OCI-LY3 (cell line): ENCODE measurements around the gene DR1.

ENCODE experiments used
- H2AFZ ChIP-seq: fragments of 200-600, 300-600 bp; shearing (Covaris generic); 2 replicates; pipeline ENCODE4 v1.6.0; 2014; ENCODE audit warnings: antibody characterized with exemption, low read depth, low read length
- H3K27ac ChIP-seq: fragments of 200-600, 300-600 bp; sonication (generic); 2 replicates; pipeline ENCODE4 v1.5.1; 2014; ENCODE audit warnings: mild to moderate bottlenecking, low read length, moderate library complexity, mixed read lengths
- H3K27me3 ChIP-seq: fragments of 200-600, 300-600 bp; sonication (generic); 2 replicates; pipeline ENCODE4 v1.6.1; 2014; ENCODE audit warnings: low read depth, low read length, mixed read lengths
- H3K36me3 ChIP-seq: fragments of 200-600, 300-600 bp; sonication (generic); replicated peaks from 2 replicates; pipeline ENCODE3; 2014; ENCODE audit warnings: low read depth, low read length, mixed read lengths
- H3K4me1 ChIP-seq: fragments of 300-600, 200-600 bp; sonication (generic); 2 replicates; pipeline ENCODE4 v1.6.1; 2014; ENCODE audit warnings: low read length, mixed read lengths
- H3K4me2 ChIP-seq: fragments of 200-600, 300-600 bp; sonication (generic); 2 replicates; pipeline ENCODE4 v1.6.1; 2014; ENCODE audit warnings: low read length, mixed read lengths
- H3K4me3 ChIP-seq: fragments of 300-600, 200-600 bp; sonication (generic); 2 replicates; pipeline ENCODE4 v1.5.1; 2014; ENCODE audit warnings: antibody characterized with exemption, mild to moderate bottlenecking, low read length, moderate library complexity
- H3K79me2 ChIP-seq: fragments of 300-600, 200-600 bp; shearing (Covaris generic); 2 replicates; pipeline ENCODE4 v1.6.1; 2014; ENCODE audit warnings: mild to moderate bottlenecking, low read length, mixed read lengths
- H3K9ac ChIP-seq: fragments of 300-600, 200-600 bp; shearing (Covaris generic); 2 replicates; pipeline ENCODE4 v1.6.0; 2014; ENCODE audit warnings: mild to moderate bottlenecking, low read length, moderate library complexity
- H3K9me3 ChIP-seq: fragments of 200-600, 300-600 bp; shearing (Covaris generic); 2 replicates; pipeline ENCODE4 v1.6.1; 2014; ENCODE audit warnings: low read length, mixed read lengths; ENCODE audit not compliant: insufficient read depth
- H4K20me1 ChIP-seq: fragments of 200-600, 300-600 bp; sonication (generic); 2 replicates; pipeline ENCODE4 v1.6.1; 2016; ENCODE audit warnings: low read length, mixed read lengths; ENCODE audit not compliant: insufficient read depth
- CTCF ChIP-seq: fragments of 200-600, 300-600 bp; sonication (generic); IDR thresholded peaks from 2 replicates; pipeline ENCODE4 v1.5.1; 2014; ENCODE audit warnings: antibody characterized with exemption, low read length, low read depth
- EZH2phosphoT487 ChIP-seq: fragments of 200-600 bp; shearing (Covaris generic); IDR thresholded peaks from 2 replicates; pipeline ENCODE4 v1.6.1; 2018; ENCODE audit warnings: antibody characterized with exemption, mixed run types, low read depth

The DR1 gene

GRCh38 chr1:93345633-93346420, at the start of gene DR1:
TSS of gene DR1 (plus strand) at chr1:93345907. CDS start at chr1:93346646, 739 bp downstream.
- Histone ChIP-seq H3K4me2 (peak within 1 kb of the TSS; percentile 92), H3K9me3 (no peaks in the 10 kb centered on the region), H4K20me1 (peaks cover 42% of the 10 kb centered on the region), H2AFZ (peak within 1 kb of the TSS; percentile 67), H3K4me3 (peak within 1 kb of the TSS; percentile 99), H3K27ac (peak within 1 kb of the TSS; percentile 92), H3K27me3 (no peaks in the 10 kb centered on the region), H3K4me1 (peaks cover 18% of the 10 kb centered on the region), H3K9ac (peak within 1 kb of the TSS; percentile 99), H3K79me2 (peaks cover 78% of the 10 kb centered on the region), H3K36me3 (peaks cover 7% of the 10 kb centered on the region)
- TF ChIP-seq CTCF (no peak), EZH2phosphoT487 (no peak)

GRCh38 chr1:93296555-93297154, 49.1 kb upstream of the DR1 start:
- Histone ChIP-seq H4K20me1 (no peaks in the 10 kb centered on the region), H3K27ac (no peak overlapping the region), H3K79me2 (no peaks in the 10 kb centered on the region), H3K27me3 (no peaks in the 10 kb centered on the region), H3K4me2 (no peak overlapping the region), H2AFZ (no peak overlapping the region), H3K4me1 (no peaks in the 10 kb centered on the region), H3K9me3 (no peaks in the 10 kb centered on the region), H3K9ac (no peak overlapping the region), H3K4me3 (no peak overlapping the region), H3K36me3 (no peaks in the 10 kb centered on the region)
- TF ChIP-seq EZH2phosphoT487 (no peak), CTCF (no peak)

GRCh38 chr1:93301131-93301530, 44.6 kb upstream of the DR1 start:
- Histone ChIP-seq H3K4me2 (no peak overlapping the region), H3K79me2 (no peaks in the 10 kb centered on the region), H3K9me3 (no peaks in the 10 kb centered on the region), H2AFZ (no peak overlapping the region), H3K4me3 (no peak overlapping the region), H3K4me1 (no peaks in the 10 kb centered on the region), H4K20me1 (no peaks in the 10 kb centered on the region), H3K9ac (no peak overlapping the region), H3K36me3 (no peaks in the 10 kb centered on the region), H3K27me3 (no peaks in the 10 kb centered on the region), H3K27ac (no peak overlapping the region)
- TF ChIP-seq EZH2phosphoT487 (no peak), CTCF (no peak)

- no peak overlapping the region for H3K27ac ChIP-seq
- H3K4me2 ChIP-seq, result no peak overlapping the region
- no peaks in the 10 kb centered on the region for H4K20me1 ChIP-seq
- no peak overlapping the region for H3K4me3 ChIP-seq
- TF ChIP-seq EZH2phosphoT487, result no peak
- no peak for TF ChIP-seq CTCF
- H3K9me3 ChIP-seq, result no peaks in the 10 kb centered on the region
- H2AFZ ChIP-seq, result no peak overlapping the region
- H3K9ac ChIP-seq, result no peak overlapping the region
- H3K79me2 ChIP-seq, result no peaks in the 10 kb centered on the region
- H3K27me3 ChIP-seq, result no peaks in the 10 kb centered on the region
- no peaks in the 10 kb centered on the region for H3K4me1 ChIP-seq
- H3K36me3 ChIP-seq, result no peaks in the 10 kb centered on the region
Observed at GRCh38 chr1:93302078-93302477, 43.6 kb upstream of the DR1 start.
